Mesendoderm (in vitro differentiated cells): ENCODE data around the gene SLC25A46.
"Not testable (repeated sequence)": the region's sequence is repeated elsewhere in the genome, so short reads cannot be mapped to it uniquely, and the experiment has no call there.

Experiments used
- DNase-seq: peaks from one replicate; pipeline ENCODE4 v3.0.0; 2013
- H2AK5ac ChIP-seq: 2 replicates; pipeline ENCODE4 v1.6.1; 2013; ENCODE audit warnings: low read length, inconsistent platforms
- H2BK120ac ChIP-seq: 2 replicates; pipeline ENCODE4 v1.6.1; 2013; ENCODE audit warnings: low read depth, mild to moderate bottlenecking, low read length, moderate library complexity, mixed read lengths
- H2BK15ac ChIP-seq: replicated peaks from 2 replicates; pipeline ENCODE4 v1.6.1; 2013; ENCODE audit warnings: low read depth, mild to moderate bottlenecking, moderate library complexity
- H2BK5ac ChIP-seq: 2 replicates; pipeline ENCODE4 v1.6.1; 2013; ENCODE audit warnings: low read length, inconsistent platforms
- H3K18ac ChIP-seq: 2 replicates; pipeline ENCODE4 v1.6.1; 2013; ENCODE audit warnings: mild to moderate bottlenecking, low read length, mixed read lengths
- H3K23ac ChIP-seq: one replicate; pipeline ENCODE4 v1.6.1; 2013; ENCODE audit warnings: low read length
- H3K27ac ChIP-seq: 2 replicates; pipeline ENCODE4 v1.5.1; 2013; ENCODE audit warnings: low read depth, mild to moderate bottlenecking, inconsistent platforms, low read length, moderate library complexity
- H3K27me3 ChIP-seq: 2 replicates; pipeline ENCODE4 v1.6.1; 2013; ENCODE audit warnings: low read length, control low read depth, mild to moderate bottlenecking, inconsistent platforms; ENCODE audit not compliant: insufficient read depth, poor library complexity
- H3K36me3 ChIP-seq: 2 replicates; pipeline ENCODE4 v1.6.1; 2013; ENCODE audit warnings: low read length, inconsistent platforms; ENCODE audit not compliant: control insufficient read depth, insufficient read depth
- H3K4ac ChIP-seq: one replicate; pipeline ENCODE4 v1.6.1; 2013; ENCODE audit warnings: low read depth, mild to moderate bottlenecking, low read length, moderate library complexity
- H3K4me1 ChIP-seq: 2 replicates; pipeline ENCODE4 v1.6.1; 2013; ENCODE audit warnings: low read depth, low read length, inconsistent platforms; ENCODE audit not compliant: control insufficient read depth
- H3K4me2 ChIP-seq: 2 replicates; pipeline ENCODE4 v1.6.1; 2013; ENCODE audit warnings: low read length
- H3K4me3 ChIP-seq: 2 replicates; pipeline ENCODE4 v1.5.1; 2013; ENCODE audit warnings: mild to moderate bottlenecking, low read length
- H3K56ac ChIP-seq: one replicate; pipeline ENCODE4 v1.6.1; 2013; ENCODE audit warnings: low read length
- H3K79me1 ChIP-seq: 2 replicates; pipeline ENCODE4 v1.6.1; 2013; ENCODE audit warnings: low read length, inconsistent platforms
- H3K79me2 ChIP-seq: 2 replicates; pipeline ENCODE4 v1.6.1; 2013; ENCODE audit warnings: mild to moderate bottlenecking, low read length; ENCODE audit not compliant: control insufficient read depth, insufficient read depth
- H3K9ac ChIP-seq: 2 replicates; pipeline ENCODE4 v1.6.1; 2013; ENCODE audit warnings: low read length, inconsistent platforms
- H4K5ac ChIP-seq: one replicate; pipeline ENCODE4 v1.6.1; 2013; ENCODE audit warnings: low read length
- H4K8ac ChIP-seq: one replicate; pipeline ENCODE4 v1.6.1; 2013; ENCODE audit warnings: low read depth, mild to moderate bottlenecking, control low read depth, low read length, moderate library complexity
- WGBS: extraction: QIAGEN DNeasy Blood & Tissue Kit; methylation state at CpG from one replicate; pipeline ENCODE4 v1.1.7; 2013; ENCODE audit warnings: low lambda C conversion rate, missing lambda C conversion rate; ENCODE audit not compliant: insufficient coverage; ENCODE audit errors: extremely low coverage; 5-methylcytosine and 5-hydroxymethylcytosine counted together

The SLC25A46 gene

DNA sequence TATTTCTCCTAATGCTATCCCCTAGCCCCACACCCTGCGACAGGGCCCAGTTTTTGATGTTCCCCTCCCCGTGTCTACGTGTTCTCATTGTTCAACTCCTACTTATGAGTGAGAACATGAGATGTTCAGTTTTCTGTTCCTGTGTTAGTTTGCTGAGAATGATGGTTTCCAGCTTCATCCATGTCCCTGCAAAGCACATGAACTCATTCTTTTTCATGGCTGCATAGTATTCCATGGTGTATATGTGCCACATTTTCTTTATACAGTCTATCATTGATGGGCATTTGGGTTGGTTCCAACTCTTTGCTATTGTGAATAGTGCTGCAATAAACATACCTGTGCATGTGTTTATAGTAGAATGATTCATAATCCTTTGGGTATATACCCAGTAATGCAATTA lies 49.2 kb downstream of the SLC25A46 start:
- H3K9ac ChIP-seq, H2BK120ac ChIP-seq, H4K8ac ChIP-seq, H2BK5ac ChIP-seq, H3K4ac ChIP-seq, H3K23ac ChIP-seq, H3K4me2 ChIP-seq, H3K4me1 ChIP-seq, H2BK15ac ChIP-seq, H4K5ac ChIP-seq, H3K56ac ChIP-seq, H3K79me2 ChIP-seq, H3K36me3 ChIP-seq, H3K79me1 ChIP-seq, H3K27ac ChIP-seq, H3K18ac ChIP-seq, H3K4me3 ChIP-seq, H2AK5ac ChIP-seq, DNase-seq, H3K27me3 ChIP-seq: not testable (repeated sequence)
- WGBS, result no CpG with 5 or more reads among the region's 3 CpGs

DNA sequence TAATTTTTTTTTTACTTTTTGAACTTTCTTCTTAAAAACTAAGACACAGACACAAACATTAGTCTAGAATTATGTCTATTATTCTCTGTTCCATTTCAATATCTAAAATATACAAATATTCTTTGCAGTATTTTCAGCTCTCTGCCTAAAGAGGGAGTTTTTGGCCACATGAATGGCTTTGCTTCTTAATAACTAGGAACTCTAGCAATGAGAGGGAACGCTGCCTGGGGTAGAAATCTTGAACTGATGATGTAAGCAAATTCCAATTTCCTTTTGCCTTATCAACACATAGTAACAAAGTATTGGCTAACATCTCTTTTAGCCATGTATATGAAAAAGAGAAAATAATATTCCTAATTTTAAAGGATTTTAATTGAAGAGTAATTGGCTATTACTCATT lies 51.9 kb downstream of the SLC25A46 start:
- Histone ChIP-seq H3K4ac (no peak overlapping the region), H3K4me3 (no peak overlapping the region), H3K79me2 (no peaks in the 10 kb centered on the region), H2BK120ac (no peak overlapping the region), H2BK5ac (no peak overlapping the region), H2AK5ac (no peak overlapping the region), H3K23ac (no peak overlapping the region), H3K27me3 (no peaks in the 10 kb centered on the region), H4K8ac (no peak overlapping the region), H3K36me3 (no peaks in the 10 kb centered on the region), H3K79me1 (no peaks in the 10 kb centered on the region), H3K4me1 (no peaks in the 10 kb centered on the region), H4K5ac (no peak overlapping the region), H3K9ac (no peak overlapping the region), H3K18ac (no peak overlapping the region), H3K4me2 (no peak overlapping the region), H2BK15ac (no peak overlapping the region), H3K27ac (no peak overlapping the region), H3K56ac (no peak overlapping the region)
- no peak for DNase-seq
- no CpG with 5 or more reads among the region's 1 CpG for WGBS

DNA sequence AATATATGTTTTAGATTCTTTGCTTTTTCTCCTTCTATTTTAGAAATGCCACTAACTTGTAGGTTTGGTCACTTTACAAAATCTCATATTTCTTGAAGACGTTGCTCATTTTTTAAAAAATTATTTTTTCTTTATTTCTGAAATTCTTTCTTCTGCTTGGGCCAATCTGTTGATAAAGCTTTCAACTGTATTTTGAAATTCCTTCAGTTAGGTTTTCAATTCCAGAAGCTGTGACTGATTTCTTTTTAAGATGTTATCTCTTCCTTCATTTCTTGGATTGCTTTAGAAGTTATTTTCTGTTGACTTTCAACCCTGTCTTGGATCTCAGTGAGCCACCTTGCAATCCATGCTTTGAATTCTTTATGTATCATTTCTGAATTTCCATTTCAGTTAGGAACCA lies 64.2 kb downstream of the SLC25A46 start:
- H4K8ac ChIP-seq, result no peak overlapping the region
- H3K79me2 ChIP-seq, result no peaks in the 10 kb centered on the region
- no peak overlapping the region for H3K23ac ChIP-seq
- no peak overlapping the region for H3K56ac ChIP-seq
- H3K4me1 ChIP-seq, result no peaks in the 10 kb centered on the region
- H3K27ac ChIP-seq, result no peak overlapping the region
- H3K27me3 ChIP-seq, result no peaks in the 10 kb centered on the region
- no CpG with 5 or more reads among the region's 1 CpG for WGBS
- no peak overlapping the region for H2BK120ac ChIP-seq
- no peak overlapping the region for H3K4me3 ChIP-seq
- no peaks in the 10 kb centered on the region for H3K36me3 ChIP-seq
- no peak overlapping the region for H2AK5ac ChIP-seq
- H4K5ac ChIP-seq, result no peak overlapping the region
- no peak overlapping the region for H2BK5ac ChIP-seq
- H3K18ac ChIP-seq, result no peak overlapping the region
- no peak overlapping the region for H3K4me2 ChIP-seq
- no peak overlapping the region for H3K9ac ChIP-seq
- H3K79me1 ChIP-seq, result no peaks in the 10 kb centered on the region
- no peak for DNase-seq
- no peak overlapping the region for H2BK15ac ChIP-seq
- H3K4ac ChIP-seq, result no peak overlapping the region

DNA sequence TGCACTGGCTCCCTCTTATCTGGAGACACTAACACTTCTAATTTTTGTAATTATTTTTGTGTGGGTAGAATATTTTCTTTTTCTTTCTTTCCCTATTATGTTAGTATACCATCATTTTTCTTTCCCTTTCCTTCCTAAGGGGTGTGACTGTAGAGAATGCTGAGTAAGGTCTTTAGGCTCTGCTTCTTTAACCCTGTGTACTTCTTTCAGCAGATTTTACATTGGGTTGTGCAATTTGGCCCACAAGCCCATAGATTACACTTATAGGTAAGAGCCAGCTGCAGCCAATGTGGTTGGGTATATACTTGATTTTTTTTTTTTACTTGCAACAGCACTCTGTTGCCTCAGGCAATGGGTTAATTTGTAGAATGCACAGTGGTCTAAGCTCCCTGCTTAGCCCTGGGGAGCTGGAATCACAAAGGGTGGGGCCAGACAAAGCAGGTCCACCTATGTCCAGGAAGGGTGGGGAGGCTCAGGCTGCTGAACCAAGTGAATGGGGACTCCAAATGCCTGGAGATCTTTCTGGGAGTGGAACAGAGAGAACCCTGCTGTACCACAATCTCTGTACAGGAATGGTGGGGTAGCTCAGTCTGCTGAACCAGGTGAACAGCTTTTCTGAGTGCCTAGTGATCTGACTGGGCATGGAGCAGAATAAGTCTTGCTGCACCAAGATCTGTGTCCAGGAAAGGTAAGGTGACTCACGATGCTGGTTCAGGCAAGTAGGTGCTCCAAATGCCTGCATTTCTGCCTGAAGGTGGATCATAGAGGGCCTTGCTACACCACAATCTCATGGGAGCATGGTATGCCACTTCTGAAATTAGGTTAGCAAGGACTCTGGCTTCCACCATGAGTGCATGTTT lies 64.9 kb downstream of the SLC25A46 start:
- H2BK15ac ChIP-seq, result no peak overlapping the region
- no peak overlapping the region for H4K5ac ChIP-seq
- H3K27me3 ChIP-seq, result no peaks in the 10 kb centered on the region
- H3K4me1 ChIP-seq, result no peaks in the 10 kb centered on the region
- no CpG with 5 or more reads among the region's 1 CpG for WGBS
- H3K27ac ChIP-seq, result no peak overlapping the region
- no peak overlapping the region for H3K56ac ChIP-seq
- no peak overlapping the region for H3K4ac ChIP-seq
- H2BK5ac ChIP-seq, result no peak overlapping the region
- H3K18ac ChIP-seq, result no peak overlapping the region
- H4K8ac ChIP-seq, result no peak overlapping the region
- H2BK120ac ChIP-seq, result no peak overlapping the region
- H2AK5ac ChIP-seq, result no peak overlapping the region
- H3K9ac ChIP-seq, result no peak overlapping the region
- H3K4me2 ChIP-seq, result no peak overlapping the region
- no peaks in the 10 kb centered on the region for H3K79me2 ChIP-seq
- H3K79me1 ChIP-seq, result no peaks in the 10 kb centered on the region
- H3K4me3 ChIP-seq, result no peak overlapping the region
- H3K23ac ChIP-seq, result no peak overlapping the region
- no peaks in the 10 kb centered on the region for H3K36me3 ChIP-seq
- no peak for DNase-seq

DNA sequence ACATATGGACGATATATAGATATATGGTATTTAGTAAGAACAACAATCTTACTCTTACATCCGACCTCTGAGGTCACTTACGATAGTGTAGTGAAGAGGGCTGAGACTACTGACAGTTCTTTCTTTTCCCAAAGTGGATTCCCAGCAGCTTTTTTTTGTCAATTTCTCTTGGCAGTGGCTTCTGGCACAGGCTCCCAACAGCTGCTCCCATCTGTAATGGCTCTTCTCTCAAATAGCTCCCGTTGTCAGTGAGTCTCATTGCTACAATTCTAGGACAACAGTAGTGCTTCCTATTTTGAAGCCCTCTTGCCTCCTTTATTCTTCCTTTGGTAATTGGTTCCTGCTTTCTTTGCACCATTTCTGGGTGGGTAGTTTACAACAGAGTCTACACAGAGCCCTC lies 68.4 kb downstream of the SLC25A46 start:
- H3K23ac ChIP-seq, result no peak overlapping the region
- 100% methylated on average over 1 of the region's 4 CpGs for WGBS
- H2BK120ac ChIP-seq, result no peak overlapping the region
- no peak overlapping the region for H2BK15ac ChIP-seq
- H3K4ac ChIP-seq, result no peak overlapping the region
- no peak overlapping the region for H3K56ac ChIP-seq
- no peak overlapping the region for H2AK5ac ChIP-seq
- no peaks in the 10 kb centered on the region for H3K27me3 ChIP-seq
- H3K79me2 ChIP-seq, result no peaks in the 10 kb centered on the region
- no peak overlapping the region for H4K5ac ChIP-seq
- H3K4me2 ChIP-seq, result no peak overlapping the region
- no peak overlapping the region for H3K18ac ChIP-seq
- no peak overlapping the region for H2BK5ac ChIP-seq
- no peak overlapping the region for H4K8ac ChIP-seq
- no peak overlapping the region for H3K9ac ChIP-seq
- no peak overlapping the region for H3K4me3 ChIP-seq
- H3K4me1 ChIP-seq, result no peaks in the 10 kb centered on the region
- H3K79me1 ChIP-seq, result no peaks in the 10 kb centered on the region
- H3K36me3 ChIP-seq, result no peaks in the 10 kb centered on the region
- no peak for DNase-seq
- no peak overlapping the region for H3K27ac ChIP-seq

DNA sequence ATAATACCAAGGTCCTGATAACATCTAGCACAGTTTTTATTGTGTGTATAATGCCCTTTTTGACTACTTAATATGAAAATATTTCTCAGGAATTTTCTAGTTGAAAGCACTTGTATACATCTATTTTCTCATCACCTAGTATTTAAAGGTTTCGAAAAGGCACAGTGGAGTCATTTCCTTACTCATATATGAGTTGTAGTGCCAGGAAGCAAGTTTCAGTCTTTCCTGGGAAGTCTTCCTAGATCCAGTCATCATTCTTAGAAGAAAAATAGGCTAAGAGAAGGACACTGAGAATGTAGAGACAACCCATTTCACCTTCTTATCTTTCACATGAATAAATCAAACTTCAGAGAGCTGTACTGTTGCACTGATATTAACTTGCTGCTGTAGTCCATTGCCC lies 70.2 kb downstream of the SLC25A46 start:
- no CpG with 5 or more reads among the region's 1 CpG for WGBS
- no peak overlapping the region for H3K18ac ChIP-seq
- DNase-seq, result no peak
- H2AK5ac ChIP-seq, result no peak overlapping the region
- H3K79me2 ChIP-seq, result no peaks in the 10 kb centered on the region
- no peak overlapping the region for H3K4me3 ChIP-seq
- no peak overlapping the region for H4K5ac ChIP-seq
- no peak overlapping the region for H3K4me2 ChIP-seq
- no peak overlapping the region for H4K8ac ChIP-seq
- H3K9ac ChIP-seq, result no peak overlapping the region
- no peak overlapping the region for H3K27ac ChIP-seq
- H3K56ac ChIP-seq, result no peak overlapping the region
- no peak overlapping the region for H2BK15ac ChIP-seq
- no peaks in the 10 kb centered on the region for H3K36me3 ChIP-seq
- no peaks in the 10 kb centered on the region for H3K4me1 ChIP-seq
- no peak overlapping the region for H2BK5ac ChIP-seq
- no peak overlapping the region for H2BK120ac ChIP-seq
- no peaks in the 10 kb centered on the region for H3K79me1 ChIP-seq
- H3K4ac ChIP-seq, result no peak overlapping the region
- no peak overlapping the region for H3K23ac ChIP-seq
- H3K27me3 ChIP-seq, result no peaks in the 10 kb centered on the region
